Inflammatory macrophage treated with lipopolysaccharide for 1 hour (primary cell): ENCODE measurements around the gene CLTC.

Experiments
- DNase-seq, 2 donors: peaks; one replicate each; pipeline ENCODE4 v3.0.0-alpha.2; 2020 to 2022

Gene CLTC

GRCh38 chr17:59634632-59635541 lies 15.2 kb downstream of the CLTC start:
- DNase-seq = no peak

- no peak for DNase-seq
Observed at GRCh38 chr17:59637611-59638310, 18.1 kb downstream of the CLTC start.

GRCh38 chr17:59638553-59638952 lies 18.9 kb downstream of the CLTC start:
- DNase-seq = no peak

GRCh38 chr17:59641799-59642484 lies 22.2 kb downstream of the CLTC start:
- DNase-seq = peak in 1 of 2 donors; percentile 38

- DNase-seq = no peak
Observed at GRCh38 chr17:59642565-59642964, 22.9 kb downstream of the CLTC start.

GRCh38 chr17:59643159-59644140 lies 23.8 kb downstream of the CLTC start:
- DNase-seq = peak; percentile 40 to 49

- no peak for DNase-seq
Observed at GRCh38 chr17:59647288-59647687, 27.6 kb downstream of the CLTC start.

- no peak for DNase-seq
Observed at GRCh38 chr17:59649886-59650285, 30.2 kb downstream of the CLTC start.

- DNase-seq = no peak
Observed at GRCh38 chr17:59650642-59651041, 30.9 kb downstream of the CLTC start.

GRCh38 chr17:59651346-59651745 lies 31.7 kb downstream of the CLTC start:
- no peak for DNase-seq

GRCh38 chr17:59652119-59652518 lies 32.4 kb downstream of the CLTC start:
- no peak for DNase-seq

- DNase-seq = peak; percentile 91
Observed at GRCh38 chr17:59656624-59657023, 36.9 kb downstream of the CLTC start.

- DNase-seq = no peak
Observed at GRCh38 chr17:59666235-59666634, 46.5 kb downstream of the CLTC start.

- DNase-seq = peak; percentile 37 to 43
Observed at GRCh38 chr17:59668816-59669215, 49.1 kb downstream of the CLTC start.

GRCh38 chr17:59669411-59669810 lies 49.7 kb downstream of the CLTC start:
- no peak for DNase-seq

GRCh38 chr17:59669944-59670343 lies 50.2 kb downstream of the CLTC start:
- no peak for DNase-seq

GRCh38 chr17:59671386-59671785 lies 51.7 kb downstream of the CLTC start:
- no peak for DNase-seq

GRCh38 chr17:59675231-59675630 lies 55.5 kb downstream of the CLTC start:
- no peak for DNase-seq

- no peak for DNase-seq
Observed at GRCh38 chr17:59676716-59677115, 57.0 kb downstream of the CLTC start.

- no peak for DNase-seq
Observed at GRCh38 chr17:59678918-59679317, 59.2 kb downstream of the CLTC start.

- DNase-seq = no peak
Observed at GRCh38 chr17:59680314-59680713, 60.6 kb downstream of the CLTC start.

- no peak for DNase-seq
Observed at GRCh38 chr17:59683283-59683682, 63.6 kb downstream of the CLTC start.
